Measurements from ENCODE around the gene PSD2.
"Not testable (repeated sequence)": the region's sequence is repeated elsewhere in the genome, so short reads cannot be mapped to it uniquely, and the experiment has no call there.

The PSD2 gene

GRCh38 chr5:139789116-139789844, 6.3 kb upstream of the PSD2 start:
- TF ChIP-seq REST (IDR thresholded peaks at IDR 0.05; ENCODE audit: insufficient replicate concordance, low read depth) (no peak), SPI1 (IDR thresholded peaks at IDR 0.05; ENCODE audit: borderline replicate concordance, low read depth) (no peak), POLR2AphosphoS5 (IDR thresholded peaks at IDR 0.05; ENCODE audit: low read depth) (no peak), CTCF (IDR thresholded peaks at IDR 0.05; ENCODE audit: insufficient read depth, low read length) (no peak), GABPA (IDR thresholded peaks at IDR 0.05; ENCODE audit: low read depth) (no peak)
- no peaks in the 10 kb centered on the region for H3K27me3 ChIP-seq (ENCODE audit: insufficient read depth, poor library complexity, severe bottlenecking)
- H3K4me3 ChIP-seq (replicated peaks; ENCODE audit: insufficient read depth, low read length), result no peak overlapping the region
- H3K27ac ChIP-seq (replicated peaks), result no peak overlapping the region
- no peak for DNase-seq (ENCODE audit: low read depth in 1 of 2, low spot score in 1 of 2)

- no peak for DNase-seq (ENCODE audit: low read depth in 1 of 2, low spot score in 1 of 2)
- Histone ChIP-seq H3K27ac (replicated peaks) (no peak overlapping the region), H3K4me3 (replicated peaks; ENCODE audit: insufficient read depth, low read length) (no peak overlapping the region), H3K27me3 (ENCODE audit: insufficient read depth, poor library complexity, severe bottlenecking) (peaks cover 1% of the 10 kb centered on the region)
- TF ChIP-seq GABPA (IDR thresholded peaks at IDR 0.05; ENCODE audit: low read depth), result no peak
- TF ChIP-seq REST (IDR thresholded peaks at IDR 0.05; ENCODE audit: insufficient replicate concordance, low read depth), result no peak
- no peak for TF ChIP-seq POLR2AphosphoS5 (IDR thresholded peaks at IDR 0.05; ENCODE audit: low read depth)
- no peak for TF ChIP-seq SPI1 (IDR thresholded peaks at IDR 0.05; ENCODE audit: borderline replicate concordance, low read depth)
- TF ChIP-seq CTCF (IDR thresholded peaks at IDR 0.05; ENCODE audit: insufficient read depth, low read length), result no peak
Measured at GRCh38 chr5:139789845-139790189, 5.8 kb upstream of the PSD2 start.

- peaks cover 2% of the 10 kb centered on the region for H3K27me3 ChIP-seq (ENCODE audit: insufficient read depth, poor library complexity, severe bottlenecking)
Measured at GRCh38 chr5:139792218-139792617, 3.4 kb upstream of the PSD2 start.

GRCh38 chr5:139792655-139793054, 3.0 kb upstream of the PSD2 start:
- not testable (repeated sequence) for H3K27ac ChIP-seq (replicated peaks); H3K27me3 ChIP-seq (ENCODE audit: insufficient read depth, poor library complexity, severe bottlenecking); DNase-seq (ENCODE audit: low read depth in 1 of 2, low spot score in 1 of 2); H3K4me3 ChIP-seq (replicated peaks; ENCODE audit: insufficient read depth, low read length)

More at GRCh38 chr5:139792218-139792617, 3.4 kb upstream of the PSD2 start:
- Histone ChIP-seq H3K4me3 (replicated peaks; ENCODE audit: insufficient read depth, low read length) (no peak overlapping the region), H3K27ac (replicated peaks) (no peak overlapping the region)
- peak; percentile 66 for TF ChIP-seq REST (IDR thresholded peaks at IDR 0.05; ENCODE audit: insufficient replicate concordance, low read depth)
- no peak for TF ChIP-seq SPI1 (IDR thresholded peaks at IDR 0.05; ENCODE audit: borderline replicate concordance, low read depth)
- no peak for DNase-seq (ENCODE audit: low read depth in 1 of 2, low spot score in 1 of 2)

Data from HL-60 (cell line).